ENCODE results near the gene LCAT.

DNA sequence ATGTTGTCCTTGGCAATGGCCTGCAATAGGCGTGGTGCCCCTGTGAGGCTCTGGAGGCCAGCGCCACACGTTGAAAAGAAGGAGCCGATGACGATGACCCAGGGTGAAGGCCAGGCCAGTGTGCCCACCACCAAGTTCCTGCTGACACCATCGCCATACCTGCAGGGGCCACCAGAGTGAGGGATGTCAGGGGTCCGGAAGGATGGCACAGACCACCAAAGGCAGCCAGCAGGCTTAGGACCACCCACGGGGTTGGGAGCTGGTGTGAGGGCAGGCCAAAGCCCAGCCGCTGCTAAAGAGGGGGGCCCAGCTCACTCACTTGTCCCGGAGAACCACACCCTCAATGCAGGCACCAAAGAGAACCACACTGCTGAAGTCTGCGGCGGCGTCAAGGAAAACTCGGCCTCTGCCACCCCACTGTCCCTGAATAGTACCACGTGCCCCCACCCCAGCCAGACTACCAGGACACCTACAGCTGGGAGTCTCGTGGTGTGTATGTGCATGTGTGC, 6.5 kb upstream of the LCAT start:
- TF ChIP-seq POLR2A (IDR thresholded peaks at IDR 0.05): no peak
- TF ChIP-seq, protein P1, sequence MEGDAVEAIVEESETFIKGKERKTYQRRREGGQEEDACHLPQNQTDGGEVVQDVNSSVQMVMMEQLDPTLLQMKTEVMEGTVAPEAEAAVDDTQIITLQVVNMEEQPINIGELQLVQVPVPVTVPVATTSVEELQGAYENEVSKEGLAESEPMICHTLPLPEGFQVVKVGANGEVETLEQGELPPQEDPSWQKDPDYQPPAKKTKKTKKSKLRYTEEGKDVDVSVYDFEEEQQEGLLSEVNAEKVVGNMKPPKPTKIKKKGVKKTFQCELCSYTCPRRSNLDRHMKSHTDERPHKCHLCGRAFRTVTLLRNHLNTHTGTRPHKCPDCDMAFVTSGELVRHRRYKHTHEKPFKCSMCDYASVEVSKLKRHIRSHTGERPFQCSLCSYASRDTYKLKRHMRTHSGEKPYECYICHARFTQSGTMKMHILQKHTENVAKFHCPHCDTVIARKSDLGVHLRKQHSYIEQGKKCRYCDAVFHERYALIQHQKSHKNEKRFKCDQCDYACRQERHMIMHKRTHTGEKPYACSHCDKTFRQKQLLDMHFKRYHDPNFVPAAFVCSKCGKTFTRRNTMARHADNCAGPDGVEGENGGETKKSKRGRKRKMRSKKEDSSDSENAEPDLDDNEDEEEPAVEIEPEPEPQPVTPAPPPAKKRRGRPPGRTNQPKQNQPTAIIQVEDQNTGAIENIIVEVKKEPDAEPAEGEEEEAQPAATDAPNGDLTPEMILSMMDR (IDR thresholded peaks at IDR 0.05): no peak

Measured in tibial nerve (tissue), 3 donors.